HG03575 (cell line): ENCODE results near the gene DHX35.

Experiments
- ATAC-seq: cut with Tn5 transposase; IDR thresholded peaks from one replicate; pipeline ENCODE4 v1.9.1; 2021; ENCODE audit not compliant: unreplicated experiment, insufficient number of reproducible peaks, low FRiP score; ENCODE audit errors: extremely low read depth

Gene DHX35

DNA sequence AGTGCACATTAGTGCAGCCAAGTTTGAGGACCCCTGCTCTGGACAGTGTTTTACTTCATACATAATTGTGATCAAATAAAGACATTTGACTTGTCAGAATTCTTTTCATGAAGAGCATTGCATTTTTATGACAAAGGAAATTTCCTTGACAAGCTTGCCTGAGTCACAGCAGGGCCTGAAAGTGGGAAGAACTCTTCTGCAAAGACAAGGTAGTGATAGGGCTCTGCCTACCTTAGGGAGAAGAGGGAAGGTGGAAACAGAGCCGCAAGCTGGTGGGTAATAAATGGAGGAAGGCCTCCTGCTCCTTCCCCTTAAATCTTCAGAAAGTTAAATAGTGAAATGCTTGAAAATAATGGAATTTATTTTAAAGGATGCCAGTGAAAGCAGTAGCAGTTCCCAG, 118.2 kb downstream of the DHX35 start:
- ATAC-seq = no peak

DNA sequence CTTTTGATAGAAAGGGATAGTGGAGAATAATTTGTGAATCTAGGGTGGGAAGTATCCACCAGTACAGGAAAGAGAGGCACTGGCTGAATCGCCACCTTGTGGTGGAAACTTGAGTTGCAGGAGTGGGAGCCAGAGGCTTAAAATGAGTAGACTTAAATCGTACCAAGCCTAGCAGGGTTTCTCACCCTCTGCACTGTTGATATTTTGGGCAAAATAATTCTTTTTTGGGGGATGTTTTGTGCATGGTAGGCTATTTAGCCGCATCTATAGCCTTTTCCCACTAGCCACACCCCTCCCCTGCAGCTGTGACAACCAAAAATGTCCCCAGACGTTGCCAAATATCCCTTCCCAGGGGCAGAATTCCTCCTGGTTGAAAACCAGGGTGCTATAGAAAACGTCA, 119.1 kb downstream of the DHX35 start:
- no peak for ATAC-seq

DNA sequence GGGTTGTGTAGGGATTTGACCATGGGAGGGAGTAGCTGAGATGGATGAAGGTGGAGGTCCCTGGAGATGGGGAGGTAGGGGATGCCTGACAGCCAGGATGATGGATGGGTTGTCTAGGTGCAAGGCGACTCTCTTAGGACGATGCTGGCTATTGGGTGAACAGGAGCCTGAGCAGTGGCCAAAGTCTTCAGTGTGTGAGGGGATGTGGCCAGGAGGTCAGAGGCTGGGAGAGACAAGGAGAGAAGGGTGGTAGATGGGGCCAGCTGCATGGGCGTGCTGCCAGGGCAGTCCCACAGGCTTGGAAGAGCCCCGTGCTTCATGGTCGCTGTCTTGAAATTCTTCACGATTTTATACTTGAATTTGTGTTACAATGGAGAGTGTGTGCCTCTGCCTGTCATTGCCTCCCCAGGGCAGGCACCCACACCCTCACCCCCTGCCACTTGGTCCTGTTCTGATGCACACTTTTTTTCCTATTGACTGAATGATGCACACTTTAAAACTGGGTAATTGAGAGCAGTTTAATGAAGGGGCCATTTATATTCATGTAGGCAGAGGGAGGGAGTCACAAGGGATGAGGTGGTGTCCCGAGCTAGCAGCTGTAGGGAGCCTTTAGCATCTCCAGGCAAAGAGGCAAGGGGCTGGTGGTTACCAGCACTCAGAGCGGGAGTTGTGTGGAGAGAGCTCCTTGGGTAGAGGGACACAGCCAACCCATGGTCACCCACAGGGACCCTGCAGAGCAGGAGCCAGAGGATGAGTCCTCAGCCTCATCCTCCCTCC, 120.7 kb downstream of the DHX35 start:
- ATAC-seq = no peak

DNA sequence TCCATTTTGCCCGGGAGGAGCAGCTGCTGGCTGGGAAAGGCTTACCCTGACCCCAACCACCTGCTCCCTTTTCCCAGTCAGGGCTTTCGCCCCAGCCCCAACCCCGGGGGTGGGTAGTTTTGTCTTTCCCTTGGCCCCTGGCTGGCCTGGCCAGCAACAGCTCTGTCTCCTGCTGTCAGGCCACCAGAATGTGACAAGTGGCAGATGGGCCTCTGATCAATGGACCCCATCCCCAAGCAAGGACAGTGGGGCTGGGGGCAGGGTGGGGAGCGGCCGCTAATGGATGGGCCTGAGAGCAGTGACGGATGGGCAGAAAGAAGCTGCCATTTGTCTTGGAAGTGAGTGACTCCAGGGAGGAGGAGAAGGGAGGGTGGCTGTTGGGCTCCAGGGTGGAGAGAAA, 121.6 kb downstream of the DHX35 start:
- no peak for ATAC-seq

DNA sequence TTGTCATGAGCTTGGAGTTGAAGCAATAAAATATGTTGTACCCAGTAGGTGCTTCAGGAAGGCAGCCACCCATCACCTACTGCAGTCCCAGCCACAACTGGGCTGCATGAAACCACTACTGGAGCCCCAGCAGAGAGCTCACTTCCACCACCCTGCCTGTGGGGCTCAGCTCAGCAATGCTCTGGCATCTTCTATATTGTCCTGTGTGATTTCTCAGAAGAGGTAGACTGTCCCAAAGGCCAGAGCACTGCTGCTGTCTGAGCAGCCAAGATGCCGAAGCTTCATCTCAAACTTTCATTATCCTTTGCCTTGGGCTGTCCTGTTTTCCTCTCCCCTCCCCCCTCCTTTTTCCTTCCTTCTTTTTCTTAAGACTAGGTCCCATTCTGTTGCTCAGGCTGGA, 126.9 kb downstream of the DHX35 start:
- no peak for ATAC-seq
